ENCODE results near the gene EIF2B2.
A peak's percentile ranks its signal among the peaks of the same experiment; 100 is the strongest.

Gene EIF2B2

DNA sequence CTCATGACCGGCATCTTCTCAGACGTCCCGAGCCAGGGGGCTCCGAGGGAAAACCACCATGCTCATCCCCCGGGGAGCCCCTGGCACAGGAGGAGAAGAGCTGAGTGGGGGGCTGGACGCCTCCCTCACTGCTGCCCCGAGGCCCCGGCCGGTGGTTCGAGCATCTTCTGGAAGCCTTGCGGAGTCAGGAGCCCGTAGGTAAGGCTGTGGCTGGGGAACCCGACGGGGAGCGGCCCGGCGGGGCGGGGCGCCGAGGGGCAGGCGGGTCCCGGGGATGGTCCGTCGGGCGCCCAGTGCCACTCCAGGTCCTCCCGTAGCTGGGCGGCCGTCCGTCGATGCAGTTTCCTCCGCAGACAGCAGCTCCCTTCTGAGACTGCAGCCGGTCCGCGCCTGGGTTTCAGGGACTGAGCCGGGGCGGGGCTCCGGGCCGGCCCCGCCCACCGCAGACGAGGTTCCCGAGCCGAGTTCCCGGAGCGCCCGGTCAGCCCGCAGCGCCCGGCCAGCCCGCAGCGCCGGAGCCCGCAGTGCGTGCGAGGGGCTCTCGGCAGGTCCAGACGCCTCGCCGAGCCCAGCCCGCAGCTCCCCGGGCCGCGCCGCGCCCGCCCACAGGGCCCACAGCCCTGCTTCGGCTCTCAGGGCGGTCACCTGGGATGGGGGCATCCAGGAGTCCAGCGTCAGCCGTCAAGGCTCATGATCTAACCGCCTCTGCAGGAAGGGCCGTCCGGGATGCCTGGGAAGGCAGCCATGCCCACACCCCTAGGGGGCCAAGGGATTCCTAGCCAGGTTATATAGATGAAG is 47.3 kb upstream of the EIF2B2 start, which contains the start of gene PGF:
PGF (minus strand) TSS at position 369 of the 798 bp plus-strand sequence; CDS start at position 14, 355 bp downstream.
- H3K9me3 ChIP-seq (ENCODE audit: control insufficient read depth, low read length) = no peaks in the 10 kb centered on the region
- H3K27me3 ChIP-seq (ENCODE audit: control insufficient read depth in 1 of 2, insufficient read depth in 1 of 2, low read length in 2 of 2) = no peaks in the 10 kb centered on the region
- peak within 1 kb of the TSS; percentile 69 for H4K91ac ChIP-seq (ENCODE audit: low read length)
- H3K79me1 ChIP-seq (replicated peaks; ENCODE audit: low read length, poor library complexity, severe bottlenecking) = peaks cover 4% of the 10 kb centered on the region
- H3K14ac ChIP-seq (ENCODE audit: low read length in 2 of 2) = peak within 1 kb of the TSS in 1 of 2 experiments; percentile 66
- H2BK120ac ChIP-seq (ENCODE audit: low read depth, low read length) = peak within 1 kb of the TSS; percentile 66
- peak within 1 kb of the TSS; percentile 54 to 64 for H3K4ac ChIP-seq (ENCODE audit: low read depth in 1 of 2, low read length in 2 of 2)
- peaks cover 47% of the 10 kb centered on the region for H3K4me1 ChIP-seq (ENCODE audit: control insufficient read depth, insufficient read depth, low read depth, low read length)
- DNase-seq = peak; percentile 70
- H2AK5ac ChIP-seq (ENCODE audit: low read length, severe bottlenecking) = no peak within 1 kb of the TSS
- H4K8ac ChIP-seq (ENCODE audit: low read length) = peak within 1 kb of the TSS; percentile 89
- H3K23ac ChIP-seq (ENCODE audit: low read length in 2 of 2) = peak within 1 kb of the TSS in 1 of 2 experiments; percentile 23
- no peak within 1 kb of the TSS for H2BK5ac ChIP-seq (ENCODE audit: low read depth, low read length, poor library complexity, severe bottlenecking)
- no peak within 1 kb of the TSS for H3K27ac ChIP-seq (ENCODE audit: low read length, poor library complexity, severe bottlenecking)
- H3K4me2 ChIP-seq (ENCODE audit: low read length, poor library complexity, severe bottlenecking) = peak within 1 kb of the TSS; percentile 52
- WGBS = 5% methylated on average over 73 of the region's 73 CpGs
- H3K18ac ChIP-seq (ENCODE audit: low read depth in 1 of 2, low read length in 2 of 2) = peak within 1 kb of the TSS; percentile 76 to 81
- peak within 1 kb of the TSS; percentile 75 for H3K9ac ChIP-seq (ENCODE audit: low read length)
- peak within 1 kb of the TSS; percentile 56 to 81 for H3K4me3 ChIP-seq (ENCODE audit: insufficient read depth in 1 of 2, low read depth in 1 of 2, low read length in 2 of 2)
- H2BK15ac ChIP-seq (ENCODE audit: low read depth, poor library complexity, severe bottlenecking) = peak within 1 kb of the TSS; percentile 73
- H2AFZ ChIP-seq (ENCODE audit: low read depth, low read length) = peak within 1 kb of the TSS; percentile 30
- H2BK12ac ChIP-seq (ENCODE audit: low read length in 2 of 2) = peak within 1 kb of the TSS; percentile 51 to 65
- peaks cover 0 to 7% of the 10 kb centered on the region in 2 experiments for H3K36me3 ChIP-seq (ENCODE audit: control insufficient read depth in 1 of 2, insufficient read depth in 2 of 2, low read depth in 1 of 2, low read length in 2 of 2)

GRCh38 chr14:74956027-74956279 is 46.8 kb upstream of the EIF2B2 start:
- Histone ChIP-seq H2BK12ac (ENCODE audit: low read length in 2 of 2) (peak overlapping the region; percentile 42 to 49), H3K4me2 (ENCODE audit: low read length, poor library complexity, severe bottlenecking) (no peak overlapping the region), H3K36me3 (ENCODE audit: control insufficient read depth in 1 of 2, insufficient read depth in 2 of 2, low read depth in 1 of 2, low read length in 2 of 2) (peaks cover 0 to 7% of the 10 kb centered on the region in 2 experiments), H3K79me1 (replicated peaks; ENCODE audit: low read length, poor library complexity, severe bottlenecking) (peaks cover 4% of the 10 kb centered on the region), H3K9me3 (ENCODE audit: control insufficient read depth, low read length) (no peaks in the 10 kb centered on the region), H4K8ac (ENCODE audit: low read length) (peak overlapping the region; percentile 89), H2BK120ac (ENCODE audit: low read depth, low read length) (peak overlapping the region; percentile 37), H3K18ac (ENCODE audit: low read depth in 1 of 2, low read length in 2 of 2) (peak overlapping the region; percentile 40 to 47), H2BK5ac (ENCODE audit: low read depth, low read length, poor library complexity, severe bottlenecking) (no peak overlapping the region), H3K4ac (ENCODE audit: low read depth in 1 of 2, low read length in 2 of 2) (peak overlapping the region; percentile 27 to 64), H3K4me1 (ENCODE audit: control insufficient read depth, insufficient read depth, low read depth, low read length) (peaks cover 44% of the 10 kb centered on the region), H2AFZ (ENCODE audit: low read depth, low read length) (no peak overlapping the region), H3K27me3 (ENCODE audit: control insufficient read depth in 1 of 2, insufficient read depth in 1 of 2, low read length in 2 of 2) (no peaks in the 10 kb centered on the region), H3K27ac (ENCODE audit: low read length, poor library complexity, severe bottlenecking) (no peak overlapping the region), H4K91ac (ENCODE audit: low read length) (peak overlapping the region; percentile 69), H2AK5ac (ENCODE audit: low read length, severe bottlenecking) (no peak overlapping the region), H2BK15ac (ENCODE audit: low read depth, poor library complexity, severe bottlenecking) (peak overlapping the region; percentile 70), H3K4me3 (ENCODE audit: insufficient read depth in 1 of 2, low read depth in 1 of 2, low read length in 2 of 2) (peak overlapping the region in 1 of 2 experiments; percentile 81), H3K14ac (ENCODE audit: low read length in 2 of 2) (no peak overlapping the region), H3K23ac (ENCODE audit: low read length in 2 of 2) (no peak overlapping the region), H3K9ac (ENCODE audit: low read length) (peak overlapping the region; percentile 45)
- 71% methylated on average over 3 of the region's 9 CpGs for WGBS
- DNase-seq = no peak

DNA sequence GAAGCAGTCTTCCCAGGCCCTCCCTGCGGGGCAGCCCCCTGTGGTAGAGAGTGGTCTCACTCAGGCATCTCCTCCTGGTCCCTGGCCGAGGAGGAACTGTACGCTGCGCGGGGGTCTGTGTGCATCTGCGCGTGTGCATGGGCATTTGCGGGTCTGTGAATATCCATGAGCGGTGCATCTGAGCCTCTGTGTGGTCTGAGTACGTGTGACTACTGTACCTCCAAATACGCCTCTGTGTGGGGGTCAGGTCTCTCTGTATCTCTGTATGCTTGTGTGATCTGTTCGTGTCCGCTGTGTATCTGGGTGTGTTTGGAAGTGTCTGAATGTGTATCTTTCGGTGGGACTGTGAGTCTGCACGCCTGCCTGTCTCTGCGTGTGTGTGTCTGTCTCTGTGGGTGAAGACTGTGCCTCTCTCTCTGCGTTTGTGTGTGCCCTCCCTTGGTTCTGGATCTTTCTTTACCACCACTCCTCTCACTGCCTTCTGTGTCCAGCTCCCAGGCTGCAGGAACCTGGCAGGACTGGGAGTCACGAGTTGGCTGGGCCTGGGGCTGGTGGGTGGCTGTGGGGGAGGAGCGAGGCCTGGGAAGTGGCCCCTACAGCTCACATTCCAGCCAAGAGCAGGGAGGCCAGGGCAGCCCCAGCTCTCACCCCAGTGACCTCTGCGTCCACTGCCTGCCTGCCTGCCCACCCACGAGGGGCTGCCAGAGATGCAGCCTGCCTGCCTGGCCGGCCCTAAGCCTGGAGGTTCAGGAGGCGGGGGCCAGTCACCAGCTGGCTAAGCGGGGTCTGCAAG is 46.2 kb upstream of the EIF2B2 start:
- Histone ChIP-seq H4K91ac (ENCODE audit: low read length) (peak overlapping the region; percentile 74), H3K18ac (ENCODE audit: low read depth in 1 of 2, low read length in 2 of 2) (peak overlapping the region; percentile 47 to 71), H3K14ac (ENCODE audit: low read length in 2 of 2) (no peak overlapping the region), H3K23ac (ENCODE audit: low read length in 2 of 2) (no peak overlapping the region), H3K27ac (ENCODE audit: low read length, poor library complexity, severe bottlenecking) (no peak overlapping the region), H3K79me1 (replicated peaks; ENCODE audit: low read length, poor library complexity, severe bottlenecking) (peaks cover 4% of the 10 kb centered on the region), H2AFZ (ENCODE audit: low read depth, low read length) (no peak overlapping the region), H3K4me3 (ENCODE audit: insufficient read depth in 1 of 2, low read depth in 1 of 2, low read length in 2 of 2) (no peak overlapping the region), H3K9me3 (ENCODE audit: control insufficient read depth, low read length) (no peaks in the 10 kb centered on the region), H4K8ac (ENCODE audit: low read length) (peak overlapping the region; percentile 89), H2BK12ac (ENCODE audit: low read length in 2 of 2) (peak overlapping the region; percentile 42 to 49), H3K9ac (ENCODE audit: low read length) (no peak overlapping the region), H3K4ac (ENCODE audit: low read depth in 1 of 2, low read length in 2 of 2) (peak overlapping the region; percentile 3 to 64), H3K27me3 (ENCODE audit: control insufficient read depth in 1 of 2, insufficient read depth in 1 of 2, low read length in 2 of 2) (no peaks in the 10 kb centered on the region), H2BK5ac (ENCODE audit: low read depth, low read length, poor library complexity, severe bottlenecking) (no peak overlapping the region), H2BK120ac (ENCODE audit: low read depth, low read length) (no peak overlapping the region), H2AK5ac (ENCODE audit: low read length, severe bottlenecking) (no peak overlapping the region), H3K36me3 (ENCODE audit: control insufficient read depth in 1 of 2, insufficient read depth in 2 of 2, low read depth in 1 of 2, low read length in 2 of 2) (peaks cover 0 to 7% of the 10 kb centered on the region in 2 experiments), H3K4me2 (ENCODE audit: low read length, poor library complexity, severe bottlenecking) (no peak overlapping the region), H2BK15ac (ENCODE audit: low read depth, poor library complexity, severe bottlenecking) (peak overlapping the region; percentile 70), H3K4me1 (ENCODE audit: control insufficient read depth, insufficient read depth, low read depth, low read length) (peaks cover 41% of the 10 kb centered on the region)
- 63% methylated on average over 22 of the region's 24 CpGs for WGBS
- DNase-seq = no peak

DNA sequence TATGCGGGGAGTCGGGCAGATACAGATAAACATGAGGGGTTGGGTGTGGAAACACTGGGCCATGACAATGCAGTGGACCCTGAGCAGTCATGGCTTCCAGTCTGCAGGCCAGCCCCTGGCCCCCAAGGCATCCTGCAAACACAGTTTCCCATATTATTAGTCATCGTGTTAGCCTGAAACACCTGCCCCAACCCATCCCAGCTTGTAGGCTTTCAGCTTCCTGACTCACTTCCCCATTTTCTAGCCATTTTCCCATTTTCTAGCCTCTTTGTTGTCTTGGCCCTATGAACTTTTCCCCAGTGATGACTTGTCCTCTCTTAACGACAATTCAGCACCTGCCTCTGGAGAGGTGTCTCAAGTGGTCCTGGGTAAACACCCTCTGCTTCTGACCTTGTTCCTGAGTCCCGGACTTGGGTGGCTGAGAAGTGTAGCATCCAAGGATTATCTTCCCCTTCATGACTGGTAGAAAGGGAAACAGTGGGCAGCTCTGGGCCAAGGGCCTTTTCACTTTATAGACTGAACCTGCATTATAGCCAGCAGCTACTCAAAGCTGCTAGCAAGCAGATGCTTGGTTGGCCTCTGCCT is 43.0 kb upstream of the EIF2B2 start:
- Histone ChIP-seq H3K4me2 (ENCODE audit: low read length, poor library complexity, severe bottlenecking) (no peak overlapping the region), H3K23ac (ENCODE audit: low read length in 2 of 2) (no peak overlapping the region), H4K91ac (ENCODE audit: low read length) (no peak overlapping the region), H3K18ac (ENCODE audit: low read depth in 1 of 2, low read length in 2 of 2) (no peak overlapping the region), H3K27ac (ENCODE audit: low read length, poor library complexity, severe bottlenecking) (no peak overlapping the region), H3K4ac (ENCODE audit: low read depth in 1 of 2, low read length in 2 of 2) (no peak overlapping the region), H2AFZ (ENCODE audit: low read depth, low read length) (no peak overlapping the region), H3K36me3 (ENCODE audit: control insufficient read depth in 1 of 2, insufficient read depth in 2 of 2, low read depth in 1 of 2, low read length in 2 of 2) (no peaks in the 10 kb centered on the region), H2BK12ac (ENCODE audit: low read length in 2 of 2) (no peak overlapping the region), H4K8ac (ENCODE audit: low read length) (no peak overlapping the region), H3K14ac (ENCODE audit: low read length in 2 of 2) (no peak overlapping the region), H2BK5ac (ENCODE audit: low read depth, low read length, poor library complexity, severe bottlenecking) (no peak overlapping the region), H2AK5ac (ENCODE audit: low read length, severe bottlenecking) (no peak overlapping the region), H3K9me3 (ENCODE audit: control insufficient read depth, low read length) (no peaks in the 10 kb centered on the region), H3K4me3 (ENCODE audit: insufficient read depth in 1 of 2, low read depth in 1 of 2, low read length in 2 of 2) (no peak overlapping the region), H3K27me3 (ENCODE audit: control insufficient read depth in 1 of 2, insufficient read depth in 1 of 2, low read length in 2 of 2) (peaks cover 0 to 4% of the 10 kb centered on the region in 2 experiments), H3K4me1 (ENCODE audit: control insufficient read depth, insufficient read depth, low read depth, low read length) (peaks cover 14% of the 10 kb centered on the region), H3K79me1 (replicated peaks; ENCODE audit: low read length, poor library complexity, severe bottlenecking) (no peaks in the 10 kb centered on the region), H2BK15ac (ENCODE audit: low read depth, poor library complexity, severe bottlenecking) (no peak overlapping the region), H2BK120ac (ENCODE audit: low read depth, low read length) (no peak overlapping the region), H3K9ac (ENCODE audit: low read length) (no peak overlapping the region)
- WGBS = 91% methylated on average over 5 of the region's 5 CpGs
- no peak for DNase-seq
